IMR-90 (cell line): ENCODE data around the gene AQP1. TPM values are rescaled to one million over a fixed set of nuclear protein-coding genes. Genes with fewer than 3 reads are reported as not detected.

Experiments
- ATAC-seq: fragments of 200-7000 bp; cut with Tn5 transposase; 2 replicates; pipeline ENCODE4 v1.9.1; 2020; ENCODE audit warnings: low read depth, mild to moderate bottlenecking, moderate library complexity
- BruUV-seq: library from RNA; stranded (reverse); fragments of 400-500 nt; replicated peaks from 2 replicates; lab custom pipeline; 2021; lab: Mats Ljungman, UMichigan
- CTCF ChIA-PET: fragments of 300-600 bp; formaldehyde crosslinking; extraction: SDS; loops from one replicate; lab custom pipeline; 2021; ENCODE audit warnings: antibody characterized with exemption; lab: Yijun Ruan, JAX
- POLR2A ChIA-PET: fragments of 300-600 bp; sonication (Branson Sonifier 250); formaldehyde crosslinking; loops from one replicate; lab custom pipeline; 2022; ENCODE audit warnings: antibody characterized with exemption; ENCODE audit not compliant: unreplicated experiment; lab: Charles Lee
- DNase-seq: peaks from one replicate; pipeline ENCODE4 v3.0.0; 2013
- H2AFZ ChIP-seq: replicated peaks from 2 replicates; pipeline ENCODE3; 2013; ENCODE audit warnings: low read length, mild to moderate bottlenecking; ENCODE audit not compliant: poor library complexity
- H2AK5ac ChIP-seq: 2 replicates; pipeline ENCODE4 v1.6.1; 2013; ENCODE audit warnings: low read depth, low read length, inconsistent platforms
- H2AK9ac ChIP-seq: replicated peaks from 2 replicates; pipeline ENCODE3; 2013; ENCODE audit warnings: mild to moderate bottlenecking, low read depth, low read length, moderate library complexity; ENCODE audit not compliant: poor library complexity
- H2BK120ac ChIP-seq: 2 replicates; pipeline ENCODE4 v1.6.1; 2013; ENCODE audit warnings: low read depth, low read length, inconsistent platforms
- H2BK15ac ChIP-seq: 3 replicates; pipeline ENCODE4 v1.6.1; 2013; ENCODE audit warnings: low read depth, low read length, inconsistent platforms
- H2BK20ac ChIP-seq: 2 replicates; pipeline ENCODE4 v1.6.1; 2013; ENCODE audit warnings: low read depth, mild to moderate bottlenecking, inconsistent platforms, low read length, moderate library complexity
- H2BK5ac ChIP-seq: 2 replicates; pipeline ENCODE4 v1.6.1; 2013; ENCODE audit warnings: mild to moderate bottlenecking, low read depth, low read length, inconsistent platforms; ENCODE audit not compliant: poor library complexity, severe bottlenecking
- H3K14ac ChIP-seq: replicated peaks from 2 replicates; pipeline ENCODE4 v1.6.1; 2013; ENCODE audit warnings: low read depth, low read length, inconsistent platforms
- H3K18ac ChIP-seq: 2 replicates; pipeline ENCODE4 v1.6.1; 2013; ENCODE audit warnings: low read depth, low read length, control low read depth
- H3K23ac ChIP-seq: 2 replicates; pipeline ENCODE4 v1.6.1; 2013; ENCODE audit warnings: low read depth, low read length, inconsistent platforms
- H3K27ac ChIP-seq: 2 replicates; pipeline ENCODE4 v1.5.1; 2013; ENCODE audit warnings: mild to moderate bottlenecking, control low read depth, low read length; ENCODE audit not compliant: insufficient read depth
- H3K27me3 ChIP-seq: 2 replicates; pipeline ENCODE4 v1.6.1; 2013; ENCODE audit warnings: low read length; ENCODE audit not compliant: control insufficient read depth, insufficient read depth
- H3K36me3 ChIP-seq: 2 replicates; pipeline ENCODE4 v1.6.1; 2013; ENCODE audit warnings: low read length, mixed read lengths; ENCODE audit not compliant: control insufficient read depth, insufficient read depth
- H3K4ac ChIP-seq: 2 replicates; pipeline ENCODE4 v1.6.1; 2013; ENCODE audit warnings: low read depth, low read length, inconsistent platforms
- H3K4me1 ChIP-seq: 2 replicates; pipeline ENCODE4 v1.6.1; 2013; ENCODE audit warnings: low read length, mixed read lengths; ENCODE audit not compliant: control insufficient read depth, insufficient read depth
- H3K4me2 ChIP-seq: 2 replicates; pipeline ENCODE4 v1.6.1; 2013; ENCODE audit warnings: low read depth, mild to moderate bottlenecking, control low read depth, low read length, moderate library complexity
- H3K4me3 ChIP-seq: 2 replicates; pipeline ENCODE4 v1.5.1; 2013; ENCODE audit warnings: low read depth, mild to moderate bottlenecking, control low read depth, low read length, moderate library complexity; ENCODE audit not compliant: insufficient read depth
- H3K56ac ChIP-seq: 2 replicates; pipeline ENCODE4 v1.6.1; 2013; ENCODE audit warnings: low read length, inconsistent platforms; ENCODE audit not compliant: insufficient read depth; ENCODE audit errors: extremely low read depth
- H3K79me1 ChIP-seq, 2 experiments: 2 replicates each; pipeline ENCODE4 v1.6.1; 2013; ENCODE audit warnings: low read length in 2 of 2, inconsistent platforms in 1 of 2, low read depth in 1 of 2
- H3K9ac ChIP-seq: 2 replicates; pipeline ENCODE4 v1.6.1; 2013; ENCODE audit warnings: low read depth, low read length, control low read depth
- H3K9me1 ChIP-seq: 2 replicates; pipeline ENCODE4 v1.6.1; 2013; ENCODE audit warnings: low read length, inconsistent platforms; ENCODE audit not compliant: insufficient read depth
- H3K9me3 ChIP-seq: 2 replicates; pipeline ENCODE4 v1.6.1; 2013; ENCODE audit warnings: low read length; ENCODE audit not compliant: control insufficient read depth, insufficient read depth
- H4K20me1 ChIP-seq: 2 replicates; pipeline ENCODE4 v1.6.1; 2013; ENCODE audit warnings: low read length, inconsistent platforms; ENCODE audit not compliant: insufficient read depth
- H4K5ac ChIP-seq: 2 replicates; pipeline ENCODE4 v1.6.1; 2013; ENCODE audit warnings: mild to moderate bottlenecking, low read depth, low read length, control low read depth
- H4K8ac ChIP-seq, 2 experiments: 2 replicates each; pipeline ENCODE4 v1.6.1; 2013; ENCODE audit warnings: low read depth in 2 of 2, low read length in 2 of 2, control low read depth in 1 of 2, inconsistent platforms in 1 of 2
- H4K91ac ChIP-seq: 2 replicates; pipeline ENCODE4 v1.6.1; 2013; ENCODE audit warnings: low read depth, low read length, inconsistent platforms; ENCODE audit not compliant: insufficient read depth
- BHLHE40 ChIP-seq: fragments of 150-350 bp; IDR thresholded peaks from 2 replicates; pipeline ENCODE4 v1.6.1; 2016; ENCODE audit warnings: mild to moderate bottlenecking, low read depth, low read length
- CEBPB ChIP-seq: IDR thresholded peaks from 2 replicates; pipeline ENCODE4 v1.6.1; 2012; ENCODE audit warnings: low read depth, low read length, improper control_type of control experiment
- CHD1 ChIP-seq: IDR thresholded peaks from 2 replicates; pipeline ENCODE4 v1.6.1; 2012; ENCODE audit warnings: low read depth, low read length, improper control_type of control experiment
- ELK1 ChIP-seq: fragments of 150-350 bp; IDR thresholded peaks from 2 replicates; pipeline ENCODE4 v1.6.1; 2016; ENCODE audit warnings: low read depth, mild to moderate bottlenecking, low read length, moderate library complexity, borderline replicate concordance
- MAFK ChIP-seq: IDR thresholded peaks from 2 replicates; pipeline ENCODE4 v1.6.1; 2012; ENCODE audit warnings: low read depth, low read length, improper control_type of control experiment
- MAZ ChIP-seq: IDR thresholded peaks from 2 replicates; pipeline ENCODE4 v1.6.1; 2012; ENCODE audit warnings: low read depth, mild to moderate bottlenecking, low read length, improper control_type of control experiment, moderate library complexity, borderline replicate concordance
- NFE2L2 ChIP-seq: fragments of 150-350 bp; IDR thresholded peaks from 2 replicates; pipeline ENCODE4 v1.6.1; 2016; ENCODE audit warnings: low read depth, mild to moderate bottlenecking, low read length
- POLR2A ChIP-seq: IDR thresholded peaks from 2 replicates; pipeline ENCODE4 v1.6.1; 2012; ENCODE audit warnings: mild to moderate bottlenecking, low read depth, low read length
- RCOR1 ChIP-seq: IDR thresholded peaks from 2 replicates; pipeline ENCODE4 v1.6.1; 2012; ENCODE audit warnings: mild to moderate bottlenecking, low read length, improper control_type of control experiment; ENCODE audit not compliant: insufficient replicate concordance
- RFX5 ChIP-seq: IDR thresholded peaks from 2 replicates; pipeline ENCODE4 v1.8.0; 2012; ENCODE audit warnings: low read depth, mild to moderate bottlenecking, low read length, moderate library complexity
- USF2 ChIP-seq: fragments of 150-350 bp; IDR thresholded peaks from 2 replicates; pipeline ENCODE4 v1.6.1; 2017; ENCODE audit warnings: mild to moderate bottlenecking, antibody characterized with exemption, low read length, low read depth
- WGBS, 2 experiments: methylation state at CpG; one replicate each; pipeline versions ENCODE4 v1.1.5 to v1.1.7; 2013; ENCODE audit warnings: missing lambda C conversion rate in 2 of 2; ENCODE audit not compliant: insufficient read length in 1 of 2; ENCODE audit errors: extremely low coverage in 2 of 2; 5-methylcytosine and 5-hydroxymethylcytosine counted together
- dilution Hi-C: fragments of 300-500 bp; cut with HindIII; formaldehyde crosslinking; loops from one replicate; pipeline ENCODE4 v1.14.3; 2018; ENCODE audit warnings: low sequenced_read_pairs; ENCODE audit not compliant: unreplicated experiment
- in situ Hi-C: fragments of 300-500 bp; cut with MboI; formaldehyde crosslinking; loops from 3 replicates; pipeline ENCODE4 v1.14.3; 2019; ENCODE audit warnings: low sequenced_read_pairs, inconsistent platforms, mixed read lengths
- intact Hi-C: fragments of 100-400 bp; cut with micrococcal nuclease; formaldehyde crosslinking; loops from 2 replicates; pipeline ENCODE4 v1.10.0; 2022
- polyA plus RNA-seq, 3 experiments: library from polyadenylated mRNA; depleted of rRNA; stranded (reverse); fragments of >200 nt; gene quantifications; 2 replicates each; pipeline ENCODE4 v1.2.3, GENCODE V29; 2012; ENCODE audit warnings: low replicate concordance in 1 of 3
- total RNA-seq: library from RNA; depleted of rRNA; stranded (reverse); fragments of >200 nt; gene quantifications from 2 replicates; pipeline ENCODE4 v1.2.3, GENCODE V29; 2012

Gene AQP1
- total and polyA plus RNA-seq, 2 of the 4 experiments (the other 2 are of a cell fraction), result 0.18 to 0.39 TPM

- CTCF ChIA-PET, result no interaction called here
Observed at GRCh38 chr7:30871655-30872054, 40.0 kb upstream of the AQP1 start.

More at GRCh38 chr7:30871655-30872054, 40.0 kb upstream of the AQP1 start:
- no peak overlapping the region for H3K4ac ChIP-seq
- BruUV-seq, result no TSS peak
- dilution Hi-C loops (no loop called here), in situ Hi-C loops (no loop called here), intact Hi-C loops (no loop called here)
- no peak overlapping the region for H2AK9ac ChIP-seq
- no peak overlapping the region for H3K56ac ChIP-seq
- H3K4me1 ChIP-seq, result peaks cover 1% of the 10 kb centered on the region; the same call in 1 of the 2 replicates
- no peak overlapping the region for H4K91ac ChIP-seq
- POLR2A ChIA-PET, result no interaction called here
- no peak overlapping the region for H2BK5ac ChIP-seq
- H3K9ac ChIP-seq, result no peak overlapping the region
- H3K23ac ChIP-seq, result no peak overlapping the region
- H3K79me1 ChIP-seq, result no peaks in the 10 kb centered on the region
- H2BK120ac ChIP-seq, result no peak overlapping the region
- no peak overlapping the region for H4K5ac ChIP-seq
- no peak overlapping the region for H2BK15ac ChIP-seq
- H3K9me1 ChIP-seq, result no peaks in the 10 kb centered on the region; the same call in 1 of the 2 replicates
- TF ChIP-seq NFE2L2 (no peak), BHLHE40 (no peak), RFX5 (no peak), RCOR1 (no peak), MAFK (no peak), MAZ (no peak), POLR2A (no peak), ELK1 (no peak), CEBPB (no peak), CHD1 (no peak), USF2 (no peak)
- H3K9me3 ChIP-seq, result peaks cover 5% of the 10 kb centered on the region; the same call in 1 of the 2 replicates
- H2AK5ac ChIP-seq, result no peak overlapping the region
- H4K8ac ChIP-seq, result no peak overlapping the region
- no peaks in the 10 kb centered on the region for H4K20me1 ChIP-seq
- no peak overlapping the region for H3K27ac ChIP-seq
- no CpG with 5 or more reads among the region's 5 CpGs for WGBS, 2 experiments
- no peak overlapping the region for H3K18ac ChIP-seq
- H3K36me3 ChIP-seq, result peaks cover 4% of the 10 kb centered on the region
- DNase-seq (no peak), ATAC-seq (no peak)
- no peaks in the 10 kb centered on the region for H3K27me3 ChIP-seq
- H3K14ac ChIP-seq, result no peak overlapping the region
- H2BK20ac ChIP-seq, result no peak overlapping the region
- H3K4me3 ChIP-seq, result no peak overlapping the region
- no peak overlapping the region for H2AFZ ChIP-seq
- H3K4me2 ChIP-seq, result no peak overlapping the region
